ENCODE results near the gene SPTB.

SPTB gene

GRCh38 chr14:64867182-64867581, 12.5 kb downstream of the SPTB start:
- DNase-seq (ENCODE audit: low spot score) = no peak
- in situ Hi-C loops (cut with MboI; ENCODE audit: low sequenced_read_pairs, unreplicated experiment) = no loop called here
- TF ChIP-seq, protein P1, sequence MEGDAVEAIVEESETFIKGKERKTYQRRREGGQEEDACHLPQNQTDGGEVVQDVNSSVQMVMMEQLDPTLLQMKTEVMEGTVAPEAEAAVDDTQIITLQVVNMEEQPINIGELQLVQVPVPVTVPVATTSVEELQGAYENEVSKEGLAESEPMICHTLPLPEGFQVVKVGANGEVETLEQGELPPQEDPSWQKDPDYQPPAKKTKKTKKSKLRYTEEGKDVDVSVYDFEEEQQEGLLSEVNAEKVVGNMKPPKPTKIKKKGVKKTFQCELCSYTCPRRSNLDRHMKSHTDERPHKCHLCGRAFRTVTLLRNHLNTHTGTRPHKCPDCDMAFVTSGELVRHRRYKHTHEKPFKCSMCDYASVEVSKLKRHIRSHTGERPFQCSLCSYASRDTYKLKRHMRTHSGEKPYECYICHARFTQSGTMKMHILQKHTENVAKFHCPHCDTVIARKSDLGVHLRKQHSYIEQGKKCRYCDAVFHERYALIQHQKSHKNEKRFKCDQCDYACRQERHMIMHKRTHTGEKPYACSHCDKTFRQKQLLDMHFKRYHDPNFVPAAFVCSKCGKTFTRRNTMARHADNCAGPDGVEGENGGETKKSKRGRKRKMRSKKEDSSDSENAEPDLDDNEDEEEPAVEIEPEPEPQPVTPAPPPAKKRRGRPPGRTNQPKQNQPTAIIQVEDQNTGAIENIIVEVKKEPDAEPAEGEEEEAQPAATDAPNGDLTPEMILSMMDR (IDR thresholded peaks at IDR 0.05; ENCODE audit: borderline replicate concordance, control extremely low read depth, extremely low read depth, insufficient read depth, missing control alignments) = no peak

DNA sequence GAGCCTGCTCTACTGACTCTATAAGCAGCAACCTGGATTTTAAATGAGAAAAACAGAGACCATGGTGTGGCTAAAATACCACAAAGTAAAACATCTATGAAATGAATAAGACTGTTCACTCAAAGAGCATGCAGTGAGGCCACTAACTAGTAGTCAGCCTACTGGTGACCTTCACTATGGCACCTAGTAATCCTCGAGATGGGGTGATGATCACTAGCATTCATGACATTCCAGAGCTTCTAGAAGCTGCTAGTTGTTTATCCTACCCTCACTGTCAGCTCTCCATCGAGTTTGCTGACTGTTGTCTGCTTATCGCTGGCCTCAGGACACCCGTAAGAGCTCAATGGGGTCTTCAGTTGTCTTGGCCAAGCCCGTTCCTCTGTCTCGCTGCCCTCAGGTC, 13.7 kb downstream of the SPTB start:
- DNase-seq (ENCODE audit: low spot score) = no peak
- in situ Hi-C loops (cut with MboI; ENCODE audit: low sequenced_read_pairs, unreplicated experiment) = no loop called here
- TF ChIP-seq, protein P1 (IDR thresholded peaks at IDR 0.05; ENCODE audit: borderline replicate concordance, control extremely low read depth, extremely low read depth, insufficient read depth, missing control alignments) = no peak

GRCh38 chr14:64865109-64865508, 14.6 kb downstream of the SPTB start:
- no peak for DNase-seq (ENCODE audit: low spot score)
- in situ Hi-C loops (cut with MboI; ENCODE audit: low sequenced_read_pairs, unreplicated experiment) = no loop called here
- TF ChIP-seq, protein P1 (IDR thresholded peaks at IDR 0.05; ENCODE audit: borderline replicate concordance, control extremely low read depth, extremely low read depth, insufficient read depth, missing control alignments) = no peak

DNA sequence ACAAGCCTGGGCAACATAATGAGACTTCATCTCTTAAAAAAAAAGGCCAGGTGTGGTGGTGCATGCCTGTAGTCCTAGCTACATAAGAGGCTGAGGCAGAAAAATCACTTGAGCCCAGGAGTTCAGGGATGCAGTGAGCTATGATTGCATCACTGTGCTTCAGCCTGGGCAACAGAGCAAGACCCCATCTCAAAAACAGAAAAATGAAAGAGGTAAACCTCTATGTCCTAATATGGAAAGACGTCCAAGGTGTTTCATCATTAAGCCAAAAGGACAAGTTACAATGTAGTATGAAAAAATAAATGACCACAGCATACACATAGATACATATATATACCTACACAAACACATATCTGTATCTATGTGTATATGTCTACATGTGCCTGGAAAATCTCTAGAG, 15.4 kb downstream of the SPTB start:
- in situ Hi-C loops (cut with MboI; ENCODE audit: low sequenced_read_pairs, unreplicated experiment) = no loop called here
- no peak for DNase-seq (ENCODE audit: low spot score)
- TF ChIP-seq, protein P1 (IDR thresholded peaks at IDR 0.05; ENCODE audit: borderline replicate concordance, control extremely low read depth, extremely low read depth, insufficient read depth, missing control alignments) = no peak

DNA sequence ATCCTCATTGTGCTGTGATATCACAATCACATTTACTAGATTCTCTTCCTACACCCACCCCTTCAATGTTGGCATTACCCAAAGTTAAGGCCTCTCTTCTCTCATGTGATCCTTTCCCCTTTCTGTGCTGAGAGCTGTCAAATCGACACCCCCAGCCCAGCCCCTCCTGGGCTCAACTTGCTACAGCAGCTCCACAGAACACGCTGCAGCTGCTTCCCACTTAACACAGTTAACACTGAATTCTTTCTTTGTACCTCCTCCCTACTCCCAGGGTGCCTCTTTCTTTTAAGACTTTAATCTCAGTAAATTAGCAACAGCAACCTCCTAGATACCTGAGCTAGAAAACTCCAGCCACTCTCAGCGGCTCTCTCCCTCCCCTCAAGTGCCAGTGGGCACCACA, 17.8 kb downstream of the SPTB start:
- TF ChIP-seq, protein P1 (IDR thresholded peaks at IDR 0.05; ENCODE audit: borderline replicate concordance, control extremely low read depth, extremely low read depth, insufficient read depth, missing control alignments) = no peak
- in situ Hi-C loops (cut with MboI; ENCODE audit: low sequenced_read_pairs, unreplicated experiment) = no loop called here
- no peak for DNase-seq (ENCODE audit: low spot score)

DNA sequence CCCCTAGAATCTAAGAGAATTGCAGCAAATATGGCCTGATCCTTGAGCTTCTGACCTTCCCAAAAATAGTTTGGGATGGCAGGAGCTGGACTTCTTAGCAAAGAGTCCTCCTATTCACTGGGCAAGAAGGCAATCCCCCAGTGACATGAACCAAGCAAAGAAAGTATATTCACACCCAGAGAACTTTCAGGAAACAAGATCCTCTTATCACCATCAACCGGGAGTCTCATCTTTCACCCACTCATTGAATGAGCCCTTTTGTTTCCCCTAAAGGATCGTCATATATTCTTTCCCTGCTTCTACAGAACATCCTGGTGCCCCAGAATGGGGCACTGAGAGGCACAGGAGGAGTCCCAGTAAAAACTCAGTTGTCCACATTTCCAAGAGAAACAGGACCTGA, 19.7 kb downstream of the SPTB start:
- in situ Hi-C loops (cut with MboI; ENCODE audit: low sequenced_read_pairs, unreplicated experiment) = no loop called here
- TF ChIP-seq, protein P1 (IDR thresholded peaks at IDR 0.05; ENCODE audit: borderline replicate concordance, control extremely low read depth, extremely low read depth, insufficient read depth, missing control alignments) = no peak
- DNase-seq (ENCODE audit: low spot score) = no peak
